Nucleus accumbens (tissue), 56 donors: ENCODE data around the gene NQO2.

Experiments
- DNase-seq, 56 donors: peaks; one replicate each; lab custom pipeline; 2025; lab: John Stamatoyannopoulos, UW

The NQO2 gene, protein sequence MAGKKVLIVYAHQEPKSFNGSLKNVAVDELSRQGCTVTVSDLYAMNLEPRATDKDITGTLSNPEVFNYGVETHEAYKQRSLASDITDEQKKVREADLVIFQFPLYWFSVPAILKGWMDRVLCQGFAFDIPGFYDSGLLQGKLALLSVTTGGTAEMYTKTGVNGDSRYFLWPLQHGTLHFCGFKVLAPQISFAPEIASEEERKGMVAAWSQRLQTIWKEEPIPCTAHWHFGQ

DNA sequence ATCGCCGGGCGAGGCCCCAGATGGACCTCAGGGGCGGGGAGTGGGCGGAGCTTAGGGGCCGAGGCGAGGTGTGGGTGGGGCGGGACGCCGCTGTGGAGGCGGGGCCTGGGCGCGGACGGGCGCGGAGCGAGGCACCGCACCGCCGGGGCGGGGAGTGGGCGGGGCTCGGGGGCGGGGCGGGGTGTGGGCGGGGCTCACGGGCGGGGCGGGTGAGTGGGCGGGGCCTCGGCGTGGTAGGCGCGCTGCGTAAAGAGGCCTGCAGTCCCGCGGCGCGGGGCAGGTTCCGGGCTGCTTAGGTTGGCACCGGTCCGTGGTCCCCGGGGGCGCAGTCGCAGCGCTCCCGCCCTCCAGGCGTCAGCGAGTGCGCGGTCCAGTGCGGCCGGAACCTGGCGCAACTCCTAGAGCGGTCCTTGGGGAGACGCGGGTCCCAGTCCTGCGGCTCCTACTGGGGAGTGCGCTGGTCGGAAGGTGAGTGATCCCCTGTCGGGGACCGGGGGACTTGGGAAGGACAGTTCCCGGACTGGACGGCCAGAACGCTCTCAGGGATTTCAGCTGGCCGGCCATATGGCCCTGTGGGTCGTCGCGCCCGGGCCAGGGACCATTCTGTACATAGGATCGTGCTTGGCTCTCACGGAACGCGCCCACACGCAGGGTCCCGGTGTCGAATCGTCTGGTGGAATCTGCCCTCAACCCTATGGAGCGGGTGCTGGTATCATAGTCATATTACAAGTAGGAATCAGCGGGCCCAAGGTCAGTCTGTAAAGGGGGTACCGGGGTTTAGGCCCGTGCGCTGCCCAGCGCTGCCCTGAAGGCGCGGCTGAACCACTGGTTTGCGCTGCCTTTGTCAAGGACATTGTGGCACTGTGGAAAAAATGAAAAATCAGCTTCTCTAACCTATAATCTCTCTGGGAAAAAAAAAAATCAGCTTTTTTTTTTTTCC is at the start of gene NQO2:
NQO2 (plus strand) TSS at position 277 of the 940 bp plus-strand sequence. CDS start 6,659 bp downstream, outside the sequence.
- DNase-seq, result peak; percentile 45 to 98 (median 84)

DNA sequence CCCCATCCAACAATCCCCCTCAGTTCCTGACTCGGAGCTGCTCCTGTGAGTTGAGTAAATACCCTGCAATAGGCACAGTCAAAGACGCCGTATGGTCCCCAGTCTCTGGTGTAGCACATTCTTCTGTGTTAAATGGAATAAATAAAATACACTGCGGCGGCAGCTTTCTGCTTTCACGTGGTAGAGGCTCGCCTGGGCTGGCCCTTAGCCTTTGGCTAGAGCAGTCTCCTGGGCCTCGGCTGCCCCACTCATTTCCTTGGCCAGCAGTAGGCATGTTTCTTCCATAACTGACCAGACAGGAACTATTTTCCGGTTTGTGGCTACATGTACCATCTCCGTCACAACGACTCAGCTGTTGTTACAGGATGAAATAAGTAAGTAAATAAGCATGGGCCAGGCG is 49.0 kb upstream of the NQO2 start:
- no peak for DNase-seq

DNA sequence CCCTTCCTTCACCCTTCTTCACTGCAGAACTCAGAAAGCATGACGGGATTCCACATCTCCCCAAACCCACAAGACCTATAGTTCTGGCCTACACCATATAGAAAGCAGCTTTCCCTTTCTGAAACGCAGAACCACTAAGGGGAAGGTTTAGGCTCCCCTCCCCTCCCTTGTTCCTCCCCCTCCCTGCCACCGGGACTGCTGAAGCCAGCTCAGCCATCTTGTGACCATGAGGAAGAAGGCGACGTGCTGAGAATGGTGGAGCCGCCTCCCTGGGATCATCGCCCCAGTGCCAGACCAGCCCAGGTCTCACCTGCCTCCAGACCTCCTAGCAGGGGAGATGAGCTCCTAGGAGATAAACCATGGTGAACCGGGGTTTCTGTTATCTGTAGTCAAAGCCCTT is 48.0 kb upstream of the NQO2 start:
- peak in 6 of 56 donors; percentile 9 to 38 (median 14) for DNase-seq

DNA sequence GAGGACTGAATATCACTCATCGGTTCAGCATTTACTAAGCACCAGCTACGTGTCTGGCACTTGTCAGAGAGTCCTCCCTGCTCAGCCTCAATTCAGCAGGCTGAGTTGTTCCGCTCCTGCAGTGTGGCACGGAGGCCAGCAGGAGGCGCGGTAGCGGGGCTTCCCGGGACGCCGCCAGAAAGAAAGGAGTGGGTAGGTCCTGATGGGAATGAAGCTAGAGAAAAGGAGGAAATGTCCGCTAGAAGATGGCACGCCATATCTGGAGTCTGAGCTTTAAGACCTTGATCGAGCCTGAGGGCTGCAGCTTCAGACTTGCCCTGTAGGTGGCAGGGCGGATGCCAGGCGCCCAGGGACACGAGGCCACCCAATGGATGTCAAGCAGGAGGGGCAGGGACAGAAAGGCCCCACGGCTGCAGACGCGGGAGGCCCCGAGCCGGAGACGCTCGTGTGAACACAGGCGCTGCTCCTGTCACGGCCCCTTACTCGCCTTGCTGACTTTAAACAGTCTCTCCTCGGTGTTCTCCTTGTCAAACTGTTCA is 47.1 kb upstream of the NQO2 start:
- peak in 48 of 56 donors; percentile 16 to 88 (median 67) for DNase-seq

DNA sequence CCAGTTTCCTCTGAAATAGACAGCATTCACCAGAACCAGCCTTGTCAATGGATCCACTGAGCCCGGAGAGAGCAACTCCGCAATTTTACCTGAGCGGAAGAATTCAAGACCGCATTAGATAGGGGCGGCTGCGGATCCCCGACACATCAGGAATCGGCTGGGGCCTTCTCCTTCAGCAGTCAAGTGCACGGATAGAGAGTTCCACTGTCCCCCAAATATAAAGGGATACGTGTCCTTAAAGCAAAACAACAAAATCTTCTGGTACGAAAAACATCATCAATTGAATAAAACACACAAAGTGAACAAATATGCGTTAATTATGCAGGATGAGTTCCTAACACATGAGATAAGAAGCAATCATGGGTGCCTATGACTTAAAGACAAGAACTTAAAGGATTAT is 46.6 kb upstream of the NQO2 start:
- no peak for DNase-seq

DNA sequence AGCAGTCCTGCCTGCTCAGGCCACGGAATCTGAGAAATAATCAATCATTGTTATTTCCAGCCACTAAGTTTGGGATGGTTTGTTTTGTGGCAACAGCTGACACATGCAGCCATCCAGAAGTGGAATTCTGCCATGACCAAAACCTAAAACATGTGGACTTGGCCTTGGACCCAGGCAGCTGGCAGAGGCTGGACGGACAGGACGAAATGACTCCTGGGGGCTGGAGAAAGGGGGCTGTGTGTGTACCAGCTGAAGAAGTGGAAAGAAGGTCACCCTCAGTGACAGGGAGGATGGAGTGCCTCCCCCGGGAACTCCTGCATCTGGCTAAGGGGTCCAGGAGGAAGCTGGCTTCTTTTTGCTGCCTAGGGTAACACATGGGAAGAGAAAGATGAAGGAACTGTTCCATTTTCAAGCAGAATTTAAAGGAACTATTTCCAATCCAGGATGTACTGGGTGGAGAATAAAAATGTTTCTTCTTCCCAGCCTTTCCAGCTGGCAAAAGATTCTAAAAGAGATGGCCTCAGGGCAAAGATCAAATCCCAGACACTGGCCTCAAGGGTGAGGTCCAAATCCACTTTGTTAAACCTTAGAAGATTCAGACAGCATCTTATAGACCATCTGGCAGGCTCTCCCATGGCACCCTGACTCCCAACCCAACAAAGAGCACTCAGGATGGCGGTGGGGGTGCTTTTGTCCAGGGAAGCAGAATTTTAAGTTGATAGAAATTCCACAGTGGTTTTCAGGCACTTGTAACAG is 42.6 kb upstream of the NQO2 start:
- DNase-seq, result no peak

DNA sequence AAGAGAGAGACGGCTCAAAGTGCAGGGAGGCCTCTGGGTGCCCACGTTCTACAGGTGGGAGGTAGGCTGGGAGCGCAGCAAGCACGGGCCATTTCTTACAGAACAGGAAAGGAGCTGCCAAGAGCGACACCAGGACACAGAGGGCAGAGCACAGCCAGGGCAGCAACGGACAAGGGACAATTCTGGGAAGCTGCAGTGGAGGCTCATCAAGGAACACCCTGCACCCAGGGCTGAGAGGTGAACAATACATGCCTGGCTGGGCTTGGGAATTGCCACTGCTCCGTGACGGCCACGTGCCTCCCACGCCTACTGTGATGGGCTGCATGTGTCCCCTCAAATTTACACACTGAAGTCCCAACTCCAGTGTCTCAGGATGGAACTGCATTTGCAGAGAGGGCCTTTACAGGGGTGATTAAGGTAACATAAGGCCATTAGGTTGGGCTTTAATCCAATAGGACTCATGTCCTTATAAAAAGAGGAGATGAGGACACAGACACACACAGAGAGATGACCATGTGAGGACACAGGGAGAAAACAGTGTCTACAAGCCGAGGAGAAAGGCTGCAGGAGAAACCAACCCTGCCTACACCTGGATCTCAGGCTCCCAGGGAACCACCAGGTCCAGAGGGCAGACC is 41.9 kb upstream of the NQO2 start:
- no peak for DNase-seq

DNA sequence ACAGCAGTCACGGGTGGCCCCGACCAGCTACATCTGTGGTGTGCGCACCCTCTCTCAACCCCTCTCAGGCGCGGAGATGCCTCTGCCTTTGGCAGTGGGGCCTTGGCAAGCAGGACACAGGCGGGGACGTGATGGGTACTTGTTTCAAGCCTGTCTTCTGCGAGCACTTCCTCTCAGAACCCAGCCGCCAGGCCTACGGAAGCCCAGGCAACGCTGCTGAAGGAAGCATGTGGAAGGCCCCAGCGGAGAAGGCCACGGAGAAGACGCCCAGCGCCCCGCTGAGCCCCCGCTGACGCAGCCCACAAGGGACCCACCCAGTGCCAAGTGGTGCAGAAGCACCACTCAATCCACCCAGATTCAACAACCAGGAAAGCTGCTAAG is 41.4 kb upstream of the NQO2 start:
- peak in 10 of 56 donors; percentile 8 to 27 (median 12) for DNase-seq

DNA sequence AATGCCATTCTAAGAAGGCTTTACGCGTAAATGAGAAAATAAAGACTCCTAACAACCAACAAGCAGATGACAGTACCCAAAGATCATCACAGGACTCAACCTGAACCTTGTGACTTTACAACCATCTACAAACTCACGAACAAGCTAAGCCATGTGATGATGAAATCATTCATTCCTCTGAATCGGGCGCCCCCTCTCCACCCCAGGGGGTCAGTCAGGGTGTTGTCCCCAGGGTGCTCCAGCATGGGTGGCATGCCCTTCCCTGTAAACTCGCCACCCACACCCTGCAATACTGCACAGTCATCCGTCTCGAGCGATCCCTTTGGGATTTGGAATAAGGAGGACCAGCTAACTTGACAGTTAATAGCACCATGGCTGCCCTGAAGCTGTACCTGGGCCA is 40.9 kb upstream of the NQO2 start:
- no peak for DNase-seq

DNA sequence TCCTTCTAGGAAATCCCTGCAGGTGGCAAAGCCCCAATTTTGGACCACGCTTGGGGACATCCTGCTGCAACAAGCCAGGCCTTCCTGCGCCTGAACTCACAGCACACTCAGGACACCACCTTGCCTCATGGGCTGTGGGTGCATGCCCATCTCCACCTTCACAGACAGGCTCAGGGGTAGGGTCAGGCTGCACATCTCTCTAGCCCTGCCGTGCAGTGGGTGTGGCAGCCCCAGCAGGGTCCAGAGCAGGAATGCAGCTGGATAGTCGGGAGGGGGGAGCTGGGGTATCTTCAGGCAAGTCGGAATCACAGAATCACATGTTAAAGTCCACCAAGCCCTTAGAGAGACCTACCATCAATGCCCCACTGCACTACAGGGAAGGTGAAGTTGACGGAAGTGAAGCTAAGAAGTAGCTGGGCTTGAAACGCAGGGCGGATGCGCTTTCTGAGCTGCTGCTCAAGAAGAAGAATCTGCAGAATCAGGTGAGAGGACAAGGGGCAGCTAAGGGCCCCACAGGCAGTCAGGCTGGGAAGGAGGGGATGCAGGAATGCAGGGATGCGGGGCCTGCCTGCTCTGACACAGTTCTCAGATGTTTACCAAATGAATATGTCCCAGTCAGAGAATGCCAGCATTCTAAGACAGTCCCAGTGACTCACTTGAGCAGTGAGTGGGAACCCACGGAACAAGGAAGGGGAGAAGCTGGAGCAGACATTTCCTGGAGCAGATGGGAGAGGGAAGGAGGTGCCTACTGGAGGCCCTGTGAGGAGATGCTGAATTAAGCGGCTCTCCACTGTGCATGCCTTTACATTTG is 39.6 kb upstream of the NQO2 start:
- DNase-seq, result peak in 11 of 56 donors; percentile 14 to 54 (median 32)

DNA sequence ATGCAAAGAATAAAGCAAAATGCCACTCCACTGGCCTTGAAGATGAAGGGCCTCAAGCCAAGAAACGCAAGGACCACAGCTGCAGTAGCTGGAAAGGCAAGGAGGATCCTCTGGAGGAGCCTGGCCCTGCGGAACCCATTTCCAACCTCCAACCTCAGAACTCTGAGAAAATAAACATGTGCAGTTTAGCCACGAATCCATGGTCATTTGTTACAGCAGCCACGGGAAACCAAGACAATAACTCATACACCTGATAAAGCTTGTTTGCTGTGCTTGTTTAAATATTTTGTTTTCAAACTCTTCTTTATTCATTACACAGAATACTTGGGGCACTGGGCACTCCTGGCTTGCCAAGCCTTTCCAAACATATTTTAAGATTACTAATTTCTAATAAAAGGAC is 38.8 kb upstream of the NQO2 start:
- no peak for DNase-seq

DNA sequence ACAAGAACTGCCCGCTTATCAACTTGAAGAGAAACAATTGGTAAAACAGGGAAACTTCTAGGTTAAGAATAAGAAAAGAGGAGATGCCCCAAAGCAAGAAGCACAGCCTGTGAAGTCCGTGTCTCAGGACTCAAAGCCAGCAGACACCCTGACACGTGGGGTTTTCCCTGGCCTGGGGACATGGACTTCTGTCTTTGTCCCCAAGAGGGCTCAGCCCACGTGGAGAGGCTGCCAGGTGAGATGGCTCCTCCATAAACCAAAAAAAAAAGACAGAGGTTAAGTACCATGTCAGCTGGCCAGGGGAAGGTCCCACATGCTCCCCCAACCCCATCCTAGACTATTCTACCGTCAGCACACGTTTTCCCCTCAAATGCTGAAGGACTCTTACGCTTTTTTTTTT is 38.2 kb upstream of the NQO2 start:
- no peak for DNase-seq

DNA sequence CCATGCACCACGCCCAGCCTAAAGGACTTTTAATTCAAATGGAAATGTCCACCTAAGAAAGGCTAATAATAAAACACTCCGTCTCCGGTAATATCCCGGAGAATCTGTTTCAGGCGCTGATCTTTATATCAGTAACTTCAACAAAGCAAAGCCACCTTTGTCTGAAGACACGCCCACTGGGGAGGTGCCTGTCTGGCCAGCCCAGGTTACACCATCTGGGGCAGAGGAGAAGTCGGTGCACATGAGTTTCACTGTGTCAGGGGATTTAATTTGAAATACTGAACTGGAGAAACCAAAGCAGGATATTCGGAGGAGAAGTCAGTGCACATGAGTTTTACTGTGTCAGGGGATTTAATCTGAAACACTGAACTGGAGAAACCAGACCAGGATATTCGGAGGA is 37.7 kb upstream of the NQO2 start:
- no peak for DNase-seq

DNA sequence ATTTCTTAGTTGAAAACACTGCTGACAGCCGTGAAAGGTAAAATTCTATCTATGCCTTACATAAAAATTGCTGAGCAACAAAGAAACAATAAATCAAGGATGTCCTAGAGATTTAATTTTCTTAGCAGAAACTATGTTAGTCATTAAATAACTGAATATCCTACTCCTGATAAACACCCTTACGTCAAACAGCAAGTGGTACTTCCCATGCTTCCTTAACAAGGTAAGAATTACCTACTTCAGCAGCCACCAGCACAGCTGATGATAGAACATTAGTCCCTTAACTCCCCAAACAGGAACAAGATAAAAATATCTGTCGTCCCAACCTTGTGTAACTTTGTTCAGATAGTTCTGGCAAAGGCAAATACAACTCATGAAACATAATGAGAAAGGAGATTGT is 37.1 kb upstream of the NQO2 start:
- no peak for DNase-seq

DNA sequence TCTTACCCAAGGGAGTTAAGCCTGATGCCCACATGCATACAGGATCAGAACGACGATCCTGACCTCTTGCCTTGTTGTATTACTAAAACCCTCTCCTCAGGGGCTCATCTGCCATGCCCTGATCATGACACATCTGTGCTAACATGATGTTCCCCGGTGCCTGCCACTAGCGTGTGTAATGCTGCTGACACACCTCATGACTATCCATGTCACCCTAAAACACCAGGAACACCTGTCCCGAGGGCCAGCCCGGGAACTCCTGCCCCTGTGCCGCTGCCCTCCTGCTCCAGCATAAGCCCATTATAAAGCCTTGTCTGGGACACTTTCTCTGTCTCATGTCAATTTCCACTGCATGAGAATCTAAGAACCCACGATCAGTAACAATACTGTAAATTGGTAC is 35.9 kb upstream of the NQO2 start:
- DNase-seq, result no peak

DNA sequence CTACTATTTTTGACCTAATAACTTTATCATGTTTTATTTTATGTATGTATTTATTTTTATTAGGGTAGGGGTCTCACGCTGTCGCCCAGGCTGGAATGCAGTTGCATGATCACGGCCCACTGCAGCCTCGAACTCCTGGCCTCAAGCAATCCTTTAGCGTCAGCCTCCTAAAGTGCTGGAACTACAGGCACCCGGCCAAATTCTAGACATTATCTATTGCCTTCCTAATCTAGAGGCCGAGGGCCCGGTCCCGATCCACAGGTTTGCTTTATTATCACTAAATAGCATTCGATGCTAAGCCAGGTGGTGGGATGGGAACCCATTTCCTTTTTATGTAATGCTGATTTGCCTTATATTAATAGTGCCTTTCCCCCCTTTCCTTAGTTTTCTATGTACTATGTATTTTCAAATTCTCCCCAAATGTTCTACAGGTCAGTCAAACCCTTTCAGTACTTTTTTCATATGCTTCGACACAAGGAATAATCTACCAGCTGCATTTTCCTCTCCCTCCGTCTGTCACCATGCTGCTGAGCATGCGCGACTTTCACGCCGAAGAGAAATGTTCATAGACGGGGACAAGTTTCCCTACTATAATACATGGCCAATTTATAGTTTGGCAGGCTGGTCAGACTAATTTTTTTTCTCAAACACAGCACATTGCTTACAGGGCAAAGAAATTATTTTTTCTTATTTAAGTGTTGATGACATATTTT is 34.7 kb upstream of the NQO2 start:
- DNase-seq, result no peak

DNA sequence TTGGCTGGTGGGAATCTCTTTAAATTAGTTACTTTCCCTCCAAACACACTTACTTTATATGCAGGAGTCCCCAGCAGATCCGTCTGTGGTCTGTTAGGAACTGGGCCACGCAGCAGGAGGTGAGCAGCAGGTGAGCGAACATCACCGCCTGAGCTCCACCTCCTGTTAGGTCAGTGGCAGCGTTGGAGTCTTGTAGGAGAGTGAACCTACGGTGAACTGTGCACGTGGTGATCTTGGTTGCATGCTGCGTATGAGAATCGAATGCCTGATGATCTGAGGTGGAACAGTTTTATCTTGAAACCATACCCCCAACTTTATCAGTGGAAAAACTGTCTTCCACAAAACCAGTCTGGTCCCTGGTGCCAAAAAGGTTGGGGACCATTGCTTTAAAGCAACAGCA is 33.3 kb upstream of the NQO2 start:
- DNase-seq, result no peak

DNA sequence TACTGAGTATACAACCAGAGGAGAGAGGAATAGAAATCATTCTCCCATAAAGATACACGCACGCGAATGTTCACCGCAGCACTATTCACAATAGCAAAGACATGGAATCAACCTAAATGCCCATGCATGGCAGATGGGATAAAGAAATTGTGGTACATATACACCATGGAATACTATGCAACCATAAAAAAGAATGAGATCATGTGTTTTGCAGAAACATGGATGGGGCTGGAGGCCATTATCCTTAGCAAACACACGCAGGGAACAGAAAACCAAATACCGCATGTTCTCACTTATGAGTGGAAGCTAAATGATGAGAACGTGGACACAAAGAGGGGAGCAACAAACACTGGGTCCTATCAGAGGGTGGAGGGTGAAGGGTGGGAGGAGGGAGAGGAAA is 31.8 kb upstream of the NQO2 start:
- DNase-seq, result no peak

DNA sequence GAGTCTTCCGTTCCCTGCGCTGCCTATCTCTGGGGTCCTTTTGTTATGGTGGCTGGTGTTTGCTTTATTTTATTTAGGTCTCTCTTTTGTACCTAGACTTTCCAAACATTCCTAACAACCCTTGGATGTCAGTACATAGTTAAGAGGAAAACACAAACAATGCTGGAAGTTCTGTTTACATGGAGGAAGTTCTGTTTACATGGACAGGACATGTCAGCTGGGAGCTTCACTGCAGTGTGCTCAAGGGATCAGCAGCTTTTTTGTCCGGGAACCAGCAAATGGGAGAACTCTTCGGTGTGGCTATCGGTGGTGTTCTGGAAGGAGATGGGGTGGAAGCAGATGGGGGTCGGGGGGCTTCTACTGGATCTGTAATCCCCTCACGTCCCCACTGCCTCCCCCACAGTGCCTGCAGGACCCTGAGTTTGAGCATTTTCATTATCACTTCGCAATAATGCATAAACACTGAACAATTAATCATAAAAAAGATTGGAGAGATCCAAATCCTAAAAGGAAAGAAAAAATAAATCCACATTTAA is 31.0 kb upstream of the NQO2 start:
- DNase-seq, result no peak
